NCI-H1048 (cell line): ENCODE data around the gene PRICKLE2.

Source experiments
- DNase-seq: peaks from one replicate; lab custom pipeline; 2025; lab: John Stamatoyannopoulos, UW

PRICKLE2 gene

GRCh38 chr3:64218746-64219145, 6.5 kb downstream of the PRICKLE2 start:
- no peak for DNase-seq

GRCh38 chr3:64218329-64218728, 6.9 kb downstream of the PRICKLE2 start:
- no peak for DNase-seq

GRCh38 chr3:64216274-64217147, 8.8 kb downstream of the PRICKLE2 start:
- no peak for DNase-seq

GRCh38 chr3:64215559-64215958, 9.7 kb downstream of the PRICKLE2 start:
- no peak for DNase-seq

DNA sequence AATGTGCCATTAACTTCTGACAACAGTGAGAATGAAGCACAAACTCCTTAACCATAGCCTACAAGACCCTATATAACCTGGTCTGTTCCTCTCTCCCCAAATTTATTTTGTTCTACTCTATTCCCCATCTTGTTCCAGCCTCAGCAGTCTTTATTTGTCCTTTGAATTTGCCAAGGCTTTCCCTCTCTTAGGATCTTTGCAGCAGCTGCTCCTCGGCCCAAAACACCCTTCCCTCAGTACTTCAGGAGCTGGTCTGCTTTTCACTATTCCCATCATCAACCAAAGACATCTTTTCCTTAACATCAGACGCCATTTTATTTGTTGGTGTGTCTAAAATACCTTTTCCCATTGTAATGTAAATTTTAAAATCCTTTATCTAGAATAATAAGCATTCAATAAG, 10.2 kb downstream of the PRICKLE2 start:
- DNase-seq = no peak

GRCh38 chr3:64214381-64215018, 10.8 kb downstream of the PRICKLE2 start:
- no peak for DNase-seq

- no peak for DNase-seq
Measured at GRCh38 chr3:64213962-64214379, 11.3 kb downstream of the PRICKLE2 start.

DNA sequence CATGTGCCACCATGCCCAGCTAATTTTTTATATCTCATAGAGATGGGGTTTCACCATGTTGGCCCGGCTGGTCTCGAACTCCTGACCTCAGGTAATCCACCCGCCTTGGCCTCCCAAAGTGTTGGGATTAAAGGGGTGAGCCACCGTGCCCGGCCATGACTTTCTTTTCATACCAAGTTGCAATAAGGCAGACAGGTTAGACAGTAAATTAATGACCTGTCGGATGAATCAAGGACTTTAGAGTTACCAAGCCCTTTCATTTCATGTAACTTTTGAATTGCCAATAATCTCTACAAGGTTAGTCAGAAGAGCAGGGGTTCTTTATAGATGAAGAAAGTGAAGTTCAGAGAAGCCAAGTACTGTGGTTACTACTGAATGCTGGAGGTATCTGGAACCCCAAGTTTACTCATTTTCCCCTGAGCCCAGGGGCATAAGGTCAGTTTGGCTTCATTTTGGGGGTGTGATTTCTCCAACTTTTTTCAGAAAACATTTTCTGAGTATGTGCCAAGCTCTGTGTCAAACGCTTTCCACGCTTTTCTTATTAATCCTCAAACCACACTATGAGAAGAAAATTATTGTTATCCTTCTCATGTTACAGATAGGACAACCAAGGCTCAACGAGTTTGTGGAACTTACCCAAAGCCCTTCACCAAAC, 11.9 kb downstream of the PRICKLE2 start:
- no peak for DNase-seq

- no peak for DNase-seq
Measured at GRCh38 chr3:64209866-64210621, 15.2 kb downstream of the PRICKLE2 start.

GRCh38 chr3:64207289-64208080, 17.8 kb downstream of the PRICKLE2 start:
- no peak for DNase-seq

DNA sequence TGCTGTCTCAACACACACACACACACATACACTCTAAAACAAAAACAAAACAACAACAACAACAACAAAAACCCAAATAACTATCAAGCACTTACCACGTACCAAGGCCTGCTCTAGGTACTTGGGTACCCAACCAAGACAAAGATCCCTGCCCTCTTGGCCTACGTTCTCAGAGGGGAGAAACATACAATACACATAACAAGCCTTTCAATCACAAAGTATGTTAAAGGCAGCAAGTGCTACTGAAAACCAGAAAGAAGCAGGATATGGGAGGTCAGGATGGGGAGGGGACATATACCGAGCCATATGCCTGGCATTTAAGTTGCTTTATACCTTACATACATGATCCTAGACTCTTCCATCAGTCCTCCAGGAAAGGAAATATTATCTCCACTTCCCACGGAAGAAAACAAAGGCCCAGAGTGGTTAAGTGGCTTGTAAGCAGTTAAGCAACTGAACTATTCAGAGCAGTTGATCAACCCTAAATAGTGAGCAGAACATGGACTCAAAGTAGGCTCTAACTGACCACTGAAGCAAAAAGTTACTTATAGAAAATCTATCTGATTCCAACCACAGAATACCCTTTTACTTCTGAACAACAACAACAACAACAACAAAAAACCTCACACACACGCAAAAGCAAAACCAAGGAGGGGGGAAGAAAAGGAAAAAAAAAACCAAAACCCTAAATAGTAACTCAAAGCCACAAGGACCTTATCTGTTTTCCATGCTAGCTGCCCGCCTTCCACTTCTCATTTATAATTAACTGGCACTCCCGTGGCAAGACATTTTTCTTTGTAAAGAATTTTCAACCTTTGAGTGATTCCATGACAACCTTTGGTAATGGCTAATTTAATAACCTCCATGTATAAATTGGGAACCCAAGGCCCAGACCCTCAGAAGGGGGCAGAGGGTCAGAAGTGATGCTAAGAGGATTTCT, 21.0 kb downstream of the PRICKLE2 start:
- DNase-seq = no peak

DNA sequence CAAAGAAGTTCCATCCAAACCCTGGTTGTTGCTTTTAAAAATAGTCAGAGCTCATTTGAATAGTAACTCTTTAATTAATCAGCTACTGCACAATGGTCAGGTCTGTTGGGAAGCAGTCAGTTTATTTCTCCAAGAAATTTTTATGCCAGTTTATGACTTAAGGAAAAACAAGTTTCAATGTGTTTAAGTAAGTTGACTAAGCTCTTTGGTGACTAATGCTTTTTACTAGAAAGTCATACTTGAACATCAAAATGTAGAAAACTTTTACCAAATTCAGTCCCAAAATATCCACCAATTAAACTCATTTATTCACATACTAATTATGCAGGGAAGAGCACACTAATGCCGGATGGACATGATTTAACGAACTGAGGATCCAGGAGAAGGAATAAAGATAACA, 22.1 kb downstream of the PRICKLE2 start:
- no peak for DNase-seq

- no peak for DNase-seq
Measured at GRCh38 chr3:64199932-64200331, 25.3 kb downstream of the PRICKLE2 start.

DNA sequence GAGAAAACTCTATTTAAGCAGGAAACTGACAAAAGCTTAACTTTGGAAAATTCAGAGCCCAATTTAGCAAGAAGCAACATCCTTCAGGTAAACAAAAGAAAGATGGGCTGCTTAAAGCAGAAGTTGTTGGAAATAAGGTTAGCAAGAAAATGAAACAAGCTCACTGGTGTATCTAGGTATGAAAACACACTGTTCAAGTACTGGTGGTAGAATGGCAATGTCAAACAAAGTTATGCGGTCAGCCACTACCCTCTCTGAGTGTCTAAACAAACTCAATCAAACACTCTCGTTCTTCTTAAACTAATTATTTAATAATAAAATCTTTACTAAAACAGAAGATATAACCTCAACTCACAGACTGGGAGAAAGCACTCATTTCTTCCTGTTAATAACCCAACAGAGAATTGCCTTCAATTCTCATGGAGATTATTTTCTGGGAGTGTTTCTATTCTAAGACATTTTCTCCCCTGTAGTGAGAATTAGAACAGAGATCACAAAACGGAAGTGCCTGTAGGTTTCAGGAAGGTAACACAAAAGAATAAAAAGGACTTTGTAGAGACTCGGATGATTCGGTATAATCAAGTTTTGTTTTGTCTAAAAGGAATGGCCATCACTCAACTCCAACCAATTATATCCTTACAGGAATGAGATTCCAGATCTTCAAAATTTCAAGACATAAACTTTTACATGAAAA, 28.9 kb downstream of the PRICKLE2 start:
- no peak for DNase-seq

DNA sequence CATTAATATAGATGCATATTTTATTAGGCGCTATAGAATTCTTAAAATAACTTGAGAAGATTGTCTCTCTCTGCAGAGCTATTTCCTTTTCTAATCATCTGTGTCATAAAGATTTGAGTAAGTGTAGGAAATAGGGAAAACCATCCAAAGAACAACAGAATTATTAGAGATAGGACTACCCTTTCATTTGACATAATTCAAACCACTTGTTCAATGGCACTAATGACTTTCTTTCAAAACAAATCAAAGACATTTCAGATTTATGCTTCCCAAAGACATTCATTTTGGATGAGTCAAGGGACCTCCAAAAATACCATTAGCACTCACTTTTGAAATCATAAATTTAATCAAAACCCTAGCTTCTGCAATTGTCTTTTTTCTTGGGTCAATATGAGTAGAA, 29.5 kb downstream of the PRICKLE2 start:
- DNase-seq = no peak

DNA sequence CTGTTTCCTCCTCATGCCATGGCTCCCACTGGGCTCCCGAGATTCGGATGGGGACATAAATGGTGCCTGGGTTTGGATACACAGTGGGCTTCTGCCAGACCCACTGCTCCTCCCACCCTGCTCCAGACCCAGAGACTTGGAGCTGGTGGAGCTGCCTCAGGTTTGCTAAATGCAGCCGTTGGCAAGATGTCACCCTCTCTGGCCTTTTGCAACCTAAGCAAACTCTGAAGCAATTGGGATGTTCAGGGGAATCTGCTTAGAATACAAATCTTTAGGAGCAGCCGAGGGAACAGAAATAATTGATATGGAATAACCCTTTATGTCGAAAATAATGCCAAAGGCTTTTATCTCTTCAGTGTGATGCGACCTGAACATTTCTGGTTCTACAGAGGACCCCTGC, 33.4 kb downstream of the PRICKLE2 start:
- no peak for DNase-seq

DNA sequence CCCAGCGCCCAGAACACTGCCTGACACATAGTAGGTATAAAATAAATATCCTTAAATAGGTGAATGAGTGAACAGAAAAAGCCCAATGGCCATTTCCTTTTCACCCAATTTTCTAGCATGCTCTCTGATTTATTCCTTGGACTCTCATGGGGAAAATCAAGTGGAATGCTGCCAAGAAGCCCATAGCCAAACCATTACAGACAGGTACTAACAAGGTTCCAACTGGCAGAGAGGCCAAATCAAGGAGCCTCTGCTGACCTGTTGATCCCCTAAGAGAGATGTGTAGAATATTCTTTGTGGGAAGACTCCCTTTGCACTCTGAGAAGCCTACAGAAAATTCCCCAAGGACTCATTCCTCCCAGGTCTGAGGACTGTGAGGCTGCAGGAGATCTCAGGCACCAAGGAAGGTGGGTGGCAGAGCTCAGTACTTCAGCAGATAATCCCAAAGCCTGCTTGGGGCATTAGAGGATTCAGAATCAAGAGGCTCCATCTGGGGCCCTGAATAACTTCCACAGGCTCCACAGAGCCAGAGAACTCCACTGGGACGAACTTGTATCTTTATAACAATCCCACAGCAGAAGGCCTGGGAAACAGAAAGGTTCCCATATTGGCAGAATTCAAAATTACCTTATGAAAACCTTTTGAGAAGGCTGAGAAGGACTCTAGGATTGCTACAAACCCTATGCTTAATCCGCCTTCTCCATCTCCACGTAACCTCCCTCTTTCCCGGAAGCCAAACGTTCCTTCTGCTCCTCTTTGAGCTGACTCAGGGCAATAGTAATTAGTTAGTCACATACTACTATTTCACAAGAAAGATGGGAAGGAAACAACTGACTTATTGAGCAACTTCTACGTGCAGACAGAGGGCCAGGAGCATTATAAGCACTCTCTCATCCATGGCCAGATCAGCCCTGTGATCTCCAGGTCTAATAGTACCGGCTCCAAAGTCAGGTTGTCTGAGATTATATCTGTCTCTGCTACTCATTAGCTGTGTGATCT, 34.5 kb downstream of the PRICKLE2 start:
- no peak for DNase-seq

DNA sequence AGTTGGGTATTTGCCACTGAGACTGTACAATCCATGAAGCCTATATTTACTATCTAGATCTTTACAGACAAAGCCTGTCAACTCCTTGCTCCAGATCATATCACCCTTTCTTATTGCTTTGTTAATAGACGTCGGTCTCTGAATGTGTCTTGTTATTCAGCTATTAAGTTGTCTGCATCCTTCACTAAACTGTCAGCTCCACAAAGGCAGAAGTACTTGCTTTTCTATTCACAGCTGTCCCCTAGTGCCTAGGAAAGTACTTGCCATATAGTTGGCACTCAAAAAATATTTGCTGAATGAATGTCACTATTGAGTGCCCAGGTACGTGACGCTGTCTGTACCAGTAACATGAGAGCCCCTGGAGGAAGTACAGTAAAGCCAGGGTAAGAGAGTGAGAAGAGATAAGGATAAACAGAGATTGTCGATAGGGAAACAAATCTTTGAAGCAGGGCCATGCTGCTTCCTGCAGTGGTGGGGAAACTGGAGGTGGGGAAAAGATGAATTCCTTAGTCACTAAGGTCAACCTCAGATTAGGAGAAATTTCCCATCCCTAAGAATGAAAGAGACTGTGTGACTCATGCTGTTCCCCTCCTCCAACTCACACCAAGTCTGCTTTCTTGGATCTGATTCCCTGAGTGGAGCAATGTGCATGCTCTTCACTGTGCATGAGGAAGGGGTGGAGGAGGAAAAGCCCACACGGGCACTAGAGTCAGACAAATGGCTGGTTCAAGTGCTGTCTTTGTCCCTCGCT, 36.3 kb downstream of the PRICKLE2 start:
- no peak for DNase-seq
